Measurements from ENCODE around the gene SLC25A46. TPM values are rescaled to one million over a fixed set of nuclear protein-coding genes. Genes with fewer than 3 reads are reported as not detected.

The SLC25A46 gene
- total and polyA plus RNA-seq, 9 of the 15 experiments (the other 6 are each of a cell fraction or from before 2014, with no cell fraction given) = 7.8 to 47.3 (median 31.8) TPM

- TF ChIP-seq ZBTB40 (IDR thresholded peaks at IDR 0.05) = no peak
- TF ChIP-seq ZBTB40 (CRISPR knock-in tag; IDR thresholded peaks at IDR 0.05) = no peak
- no peak for TF ChIP-seq CLOCK (CRISPR knock-in tag; IDR thresholded peaks at IDR 0.05; ENCODE audit: borderline replicate concordance)
- TF ChIP-seq PHF20 (IDR thresholded peaks at IDR 0.05; ENCODE audit: partially characterized antibody) = no peak
- TF ChIP-seq UBTF (IDR thresholded peaks at IDR 0.05; ENCODE audit: borderline replicate concordance in 1 of 2, low read depth in 2 of 2, low read length in 2 of 2) = no peak
- no peak for TF ChIP-seq RHOXF2B (CRISPR knock-in tag; conservative IDR thresholded peaks at IDR 0.05)
- TF ChIP-seq CGGBP1 (CRISPR knock-in tag; IDR thresholded peaks at IDR 0.05) = no peak
- TF ChIP-seq ARID3A (IDR thresholded peaks at IDR 0.05; ENCODE audit: borderline replicate concordance, low read depth, low read length) = no peak
- TF ChIP-seq JUND (IDR thresholded peaks at IDR 0.05; ENCODE audit: borderline replicate concordance, low read depth, low read length) = no peak
- TF ChIP-seq JUND (tag; IDR thresholded peaks at IDR 0.05; ENCODE audit: borderline replicate concordance, low read depth, low read length) = no peak
- no peak for TF ChIP-seq SNAPC5 (CRISPR knock-in tag; IDR thresholded peaks at IDR 0.05)
These were observed 36.5 kb upstream of the SLC25A46 start (continued) for GRCh38 chr5:110702300-110702699.

Measured in K562 (cell line).